ENCODE measurements around the gene ADARB2. TPM values are rescaled to one million over a fixed set of nuclear protein-coding genes. Genes with fewer than 3 reads are reported as not detected.
A peak's percentile ranks its signal among the peaks of the same experiment; 100 is the strongest.

Gene ADARB2
- total RNA-seq, 4 donors from 2014 or later: 0.32 to 1.6 (median 0.80) TPM

- WGBS: 89% methylated on average over 32 of the region's 32 CpGs
- Histone ChIP-seq H3K27me3 (peaks cover 14% of the 10 kb centered on the region), H3K4me1 (no peaks in the 10 kb centered on the region), H3K4me3 (no peak overlapping the region), H3K27ac (no peak overlapping the region), H3K9me3 (no peaks in the 10 kb centered on the region), H3K36me3 (no peaks in the 10 kb centered on the region)
- DNase-seq (ENCODE audit: low spot score in 2 of 2): no peak
- TF ChIP-seq CTCF (IDR thresholded peaks at IDR 0.05) (no peak), EP300 (IDR thresholded peaks at IDR 0.05) (no peak), POLR2AphosphoS5 (IDR thresholded peaks at IDR 0.05) (no peak), POLR2A (IDR thresholded peaks at IDR 0.05) (no peak)
Measured at GRCh38 chr10:1525354-1526162, 211.8 kb downstream of the ADARB2 start.

GRCh38 chr10:1524540-1524939, 212.8 kb downstream of the ADARB2 start:
- Histone ChIP-seq H3K27ac (no peak overlapping the region), H3K4me3 (no peak overlapping the region), H3K4me1 (no peaks in the 10 kb centered on the region), H3K27me3 (peaks cover 14% of the 10 kb centered on the region), H3K36me3 (no peaks in the 10 kb centered on the region), H3K9me3 (no peaks in the 10 kb centered on the region)
- TF ChIP-seq POLR2AphosphoS5 (IDR thresholded peaks at IDR 0.05): no peak
- TF ChIP-seq CTCF (IDR thresholded peaks at IDR 0.05): no peak
- TF ChIP-seq EP300 (IDR thresholded peaks at IDR 0.05): no peak
- no peak for TF ChIP-seq POLR2A (IDR thresholded peaks at IDR 0.05)
- DNase-seq (ENCODE audit: low spot score in 2 of 2): no peak
- 78% methylated on average over 7 of the region's 7 CpGs for WGBS

GRCh38 chr10:1523221-1523620, 214.1 kb downstream of the ADARB2 start:
- Histone ChIP-seq H3K4me1 (no peaks in the 10 kb centered on the region), H3K9me3 (no peaks in the 10 kb centered on the region), H3K4me3 (no peak overlapping the region), H3K36me3 (no peaks in the 10 kb centered on the region), H3K27me3 (peaks cover 10% of the 10 kb centered on the region), H3K27ac (no peak overlapping the region)
- TF ChIP-seq CTCF (IDR thresholded peaks at IDR 0.05) (no peak), EP300 (IDR thresholded peaks at IDR 0.05) (no peak), POLR2AphosphoS5 (IDR thresholded peaks at IDR 0.05) (no peak), POLR2A (IDR thresholded peaks at IDR 0.05) (no peak)
- peak in 1 of 2 donors; percentile 20 for DNase-seq (ENCODE audit: low spot score in 2 of 2)
- 72% methylated on average over 8 of the region's 8 CpGs for WGBS

GRCh38 chr10:1522237-1522636, 215.1 kb downstream of the ADARB2 start:
- peaks cover 10% of the 10 kb centered on the region for H3K27me3 ChIP-seq
- no peak overlapping the region for H3K4me3 ChIP-seq
- no peaks in the 10 kb centered on the region for H3K36me3 ChIP-seq
- no peak for TF ChIP-seq EP300 (IDR thresholded peaks at IDR 0.05)
- TF ChIP-seq POLR2AphosphoS5 (IDR thresholded peaks at IDR 0.05): no peak
- no peak for TF ChIP-seq POLR2A (IDR thresholded peaks at IDR 0.05)
- TF ChIP-seq CTCF (IDR thresholded peaks at IDR 0.05): no peak
- no peak for DNase-seq (ENCODE audit: low spot score in 2 of 2)
- H3K27ac ChIP-seq: no peak overlapping the region
- H3K9me3 ChIP-seq: no peaks in the 10 kb centered on the region
- WGBS: 79% methylated on average over 4 of the region's 4 CpGs
- no peaks in the 10 kb centered on the region for H3K4me1 ChIP-seq

- Histone ChIP-seq H3K36me3 (no peaks in the 10 kb centered on the region), H3K4me1 (no peaks in the 10 kb centered on the region), H3K4me3 (no peak overlapping the region), H3K27me3 (peaks cover 7% of the 10 kb centered on the region), H3K27ac (no peak overlapping the region), H3K9me3 (no peaks in the 10 kb centered on the region)
- TF ChIP-seq POLR2AphosphoS5 (IDR thresholded peaks at IDR 0.05) (no peak), EP300 (IDR thresholded peaks at IDR 0.05) (no peak), CTCF (IDR thresholded peaks at IDR 0.05) (no peak), POLR2A (IDR thresholded peaks at IDR 0.05) (no peak)
- 83% methylated on average over 6 of the region's 6 CpGs for WGBS
- no peak for DNase-seq (ENCODE audit: low spot score in 2 of 2)
Measured at GRCh38 chr10:1521741-1522140, 215.6 kb downstream of the ADARB2 start.

All from suprapubic skin (tissue), 4 donors.